Measurements from ENCODE around the gene ZNF618. TPM values are rescaled to one million over a fixed set of nuclear protein-coding genes. Genes with fewer than 3 reads are reported as not detected.

The ZNF618 gene
- total and polyA plus RNA-seq, 2 experiments from 2014 or later, result 12.1 to 22.1 TPM

DNA sequence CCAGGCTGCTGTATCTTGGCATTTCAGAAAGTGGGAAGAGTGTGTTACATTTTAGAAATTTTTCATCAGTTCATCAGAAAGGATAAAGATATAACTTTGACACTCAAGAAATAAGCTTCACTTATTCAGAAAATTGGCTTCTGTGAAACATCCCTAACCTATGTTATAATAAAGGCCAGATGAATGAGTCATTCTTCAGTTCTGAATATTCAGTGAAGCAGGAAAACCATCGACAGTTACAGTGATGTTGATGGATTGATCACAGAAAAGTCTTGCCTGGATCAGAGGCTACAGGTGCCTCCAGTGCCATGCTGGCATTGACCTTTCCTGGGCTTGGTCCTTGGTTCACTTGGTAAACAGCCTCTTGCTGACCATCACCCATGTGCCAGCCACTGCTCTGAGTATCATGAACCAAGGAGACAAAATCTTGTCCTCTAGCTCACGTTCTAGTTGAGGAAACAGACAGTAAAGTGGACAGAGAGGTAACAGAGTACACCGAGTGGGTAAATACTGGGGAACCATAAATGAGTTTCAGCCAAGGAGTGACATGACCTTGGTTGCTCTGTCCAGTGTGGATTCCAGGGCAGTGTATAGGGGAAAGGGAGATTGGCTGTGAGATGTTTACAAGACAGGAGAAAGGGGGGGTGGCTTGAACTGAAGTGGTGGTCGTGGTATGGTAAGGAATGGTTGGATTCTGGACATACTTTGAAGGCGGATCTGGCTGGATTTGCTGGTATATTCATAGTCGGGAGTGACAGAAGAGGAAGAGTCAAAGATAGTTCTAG lies 103.4 kb downstream of the ZNF618 start:
- H3K27ac Mint-ChIP-seq, result no peak overlapping the region
- H3K4me1 ChIP-seq (ENCODE audit: insufficient read depth), result no peaks in the 10 kb centered on the region
- H2AFZ ChIP-seq, result no peak overlapping the region
- no peaks in the 10 kb centered on the region for H3K27me3 Mint-ChIP-seq (ENCODE audit: insufficient read depth, low read depth, poor library complexity)
- no peaks in the 10 kb centered on the region for H3K27me3 ChIP-seq (ENCODE audit: insufficient read depth)
- H3K4me2 ChIP-seq, result no peak overlapping the region
- no peaks in the 10 kb centered on the region for H3K9me3 Mint-ChIP-seq
- H3K79me2 ChIP-seq (replicated peaks; ENCODE audit: insufficient read depth), result 0 out of 2 replicates have a peak, but pooled peaks cover 5% of the 10 kb centered on the region
- no peaks in the 10 kb centered on the region; the same call in 1 of the 2 replicates for H3K9me2 ChIP-seq (ENCODE audit: insufficient read depth)
- TF ChIP-seq CREB1 (CRISPR knock-in tag; IDR thresholded peaks at IDR 0.05; ENCODE audit: low read depth) (no peak), EZH2phosphoT487 (IDR thresholded peaks at IDR 0.05; ENCODE audit: unreplicated experiment) (no peak)
- TF ChIP-seq, protein P1, sequence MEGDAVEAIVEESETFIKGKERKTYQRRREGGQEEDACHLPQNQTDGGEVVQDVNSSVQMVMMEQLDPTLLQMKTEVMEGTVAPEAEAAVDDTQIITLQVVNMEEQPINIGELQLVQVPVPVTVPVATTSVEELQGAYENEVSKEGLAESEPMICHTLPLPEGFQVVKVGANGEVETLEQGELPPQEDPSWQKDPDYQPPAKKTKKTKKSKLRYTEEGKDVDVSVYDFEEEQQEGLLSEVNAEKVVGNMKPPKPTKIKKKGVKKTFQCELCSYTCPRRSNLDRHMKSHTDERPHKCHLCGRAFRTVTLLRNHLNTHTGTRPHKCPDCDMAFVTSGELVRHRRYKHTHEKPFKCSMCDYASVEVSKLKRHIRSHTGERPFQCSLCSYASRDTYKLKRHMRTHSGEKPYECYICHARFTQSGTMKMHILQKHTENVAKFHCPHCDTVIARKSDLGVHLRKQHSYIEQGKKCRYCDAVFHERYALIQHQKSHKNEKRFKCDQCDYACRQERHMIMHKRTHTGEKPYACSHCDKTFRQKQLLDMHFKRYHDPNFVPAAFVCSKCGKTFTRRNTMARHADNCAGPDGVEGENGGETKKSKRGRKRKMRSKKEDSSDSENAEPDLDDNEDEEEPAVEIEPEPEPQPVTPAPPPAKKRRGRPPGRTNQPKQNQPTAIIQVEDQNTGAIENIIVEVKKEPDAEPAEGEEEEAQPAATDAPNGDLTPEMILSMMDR (conservative IDR thresholded peaks at IDR 0.05; ENCODE audit: low read depth in 2 of 2), result no peak
- TF ChIP-seq, protein P2, sequence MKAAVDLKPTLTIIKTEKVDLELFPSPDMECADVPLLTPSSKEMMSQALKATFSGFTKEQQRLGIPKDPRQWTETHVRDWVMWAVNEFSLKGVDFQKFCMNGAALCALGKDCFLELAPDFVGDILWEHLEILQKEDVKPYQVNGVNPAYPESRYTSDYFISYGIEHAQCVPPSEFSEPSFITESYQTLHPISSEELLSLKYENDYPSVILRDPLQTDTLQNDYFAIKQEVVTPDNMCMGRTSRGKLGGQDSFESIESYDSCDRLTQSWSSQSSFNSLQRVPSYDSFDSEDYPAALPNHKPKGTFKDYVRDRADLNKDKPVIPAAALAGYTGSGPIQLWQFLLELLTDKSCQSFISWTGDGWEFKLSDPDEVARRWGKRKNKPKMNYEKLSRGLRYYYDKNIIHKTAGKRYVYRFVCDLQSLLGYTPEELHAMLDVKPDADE (IDR thresholded peaks at IDR 0.05), result no peak
- H3K4me3 Mint-ChIP-seq, result no peak overlapping the region
- DNase-seq (ENCODE audit: low spot score), result no peak
- peaks cover 6% of the 10 kb centered on the region for H4K20me1 ChIP-seq (replicated peaks; ENCODE audit: insufficient read depth)
- H3F3A ChIP-seq (replicated peaks; ENCODE audit: low read depth), result no peaks in the 10 kb centered on the region
- no peaks in the 10 kb centered on the region for H3K36me3 ChIP-seq (ENCODE audit: insufficient read depth)
- peaks cover 4% of the 10 kb centered on the region; the same call in 2 of the 3 replicates for H3K4me1 Mint-ChIP-seq
- H3K4me3 ChIP-seq, result no peak overlapping the region
- ATAC-seq, result no peak
- H3K27ac ChIP-seq (ENCODE audit: low read depth), result no peak overlapping the region
- no peaks in the 10 kb centered on the region; the same call in 2 of the 3 replicates for H3K36me3 Mint-ChIP-seq (ENCODE audit: low read depth)

DNA sequence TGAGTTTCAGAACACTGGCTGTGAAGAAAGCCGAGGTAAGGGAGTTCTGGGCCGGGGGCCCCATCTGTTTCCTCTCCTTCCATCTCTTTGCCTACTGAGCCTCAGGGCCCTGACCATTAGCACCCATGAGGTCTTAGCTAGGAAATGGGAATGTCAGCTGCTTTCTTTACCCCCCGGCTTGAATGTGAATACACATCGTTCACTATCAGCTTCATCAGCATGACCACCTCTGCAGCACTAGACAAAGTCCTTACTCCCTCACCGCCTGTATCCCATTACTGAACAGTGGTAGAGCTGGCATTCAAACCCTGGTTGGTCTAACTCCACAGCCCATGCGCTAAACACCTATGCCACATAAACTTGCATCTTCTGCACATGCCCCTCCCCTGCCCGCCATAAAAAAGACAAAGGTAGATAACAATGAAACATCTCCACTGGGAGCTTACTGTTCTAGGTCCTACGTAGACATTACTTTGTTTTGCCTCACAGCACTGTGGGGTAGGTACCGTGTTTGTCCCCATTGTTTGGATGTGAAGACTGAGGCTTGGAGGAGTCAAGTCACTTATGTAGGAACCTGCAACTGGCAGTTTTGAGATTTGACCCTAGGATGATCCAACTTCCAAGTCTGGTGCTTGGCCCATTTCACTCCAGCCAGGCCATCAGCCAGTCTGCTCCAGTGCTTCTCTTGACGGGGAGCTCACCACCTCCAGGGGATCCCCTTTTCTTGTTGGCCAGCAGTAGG lies 108.7 kb downstream of the ZNF618 start:
- Mint-ChIP-seq H3K4me3 (no peak overlapping the region), H3K27ac (no peak overlapping the region)
- TF ChIP-seq, protein P3, sequence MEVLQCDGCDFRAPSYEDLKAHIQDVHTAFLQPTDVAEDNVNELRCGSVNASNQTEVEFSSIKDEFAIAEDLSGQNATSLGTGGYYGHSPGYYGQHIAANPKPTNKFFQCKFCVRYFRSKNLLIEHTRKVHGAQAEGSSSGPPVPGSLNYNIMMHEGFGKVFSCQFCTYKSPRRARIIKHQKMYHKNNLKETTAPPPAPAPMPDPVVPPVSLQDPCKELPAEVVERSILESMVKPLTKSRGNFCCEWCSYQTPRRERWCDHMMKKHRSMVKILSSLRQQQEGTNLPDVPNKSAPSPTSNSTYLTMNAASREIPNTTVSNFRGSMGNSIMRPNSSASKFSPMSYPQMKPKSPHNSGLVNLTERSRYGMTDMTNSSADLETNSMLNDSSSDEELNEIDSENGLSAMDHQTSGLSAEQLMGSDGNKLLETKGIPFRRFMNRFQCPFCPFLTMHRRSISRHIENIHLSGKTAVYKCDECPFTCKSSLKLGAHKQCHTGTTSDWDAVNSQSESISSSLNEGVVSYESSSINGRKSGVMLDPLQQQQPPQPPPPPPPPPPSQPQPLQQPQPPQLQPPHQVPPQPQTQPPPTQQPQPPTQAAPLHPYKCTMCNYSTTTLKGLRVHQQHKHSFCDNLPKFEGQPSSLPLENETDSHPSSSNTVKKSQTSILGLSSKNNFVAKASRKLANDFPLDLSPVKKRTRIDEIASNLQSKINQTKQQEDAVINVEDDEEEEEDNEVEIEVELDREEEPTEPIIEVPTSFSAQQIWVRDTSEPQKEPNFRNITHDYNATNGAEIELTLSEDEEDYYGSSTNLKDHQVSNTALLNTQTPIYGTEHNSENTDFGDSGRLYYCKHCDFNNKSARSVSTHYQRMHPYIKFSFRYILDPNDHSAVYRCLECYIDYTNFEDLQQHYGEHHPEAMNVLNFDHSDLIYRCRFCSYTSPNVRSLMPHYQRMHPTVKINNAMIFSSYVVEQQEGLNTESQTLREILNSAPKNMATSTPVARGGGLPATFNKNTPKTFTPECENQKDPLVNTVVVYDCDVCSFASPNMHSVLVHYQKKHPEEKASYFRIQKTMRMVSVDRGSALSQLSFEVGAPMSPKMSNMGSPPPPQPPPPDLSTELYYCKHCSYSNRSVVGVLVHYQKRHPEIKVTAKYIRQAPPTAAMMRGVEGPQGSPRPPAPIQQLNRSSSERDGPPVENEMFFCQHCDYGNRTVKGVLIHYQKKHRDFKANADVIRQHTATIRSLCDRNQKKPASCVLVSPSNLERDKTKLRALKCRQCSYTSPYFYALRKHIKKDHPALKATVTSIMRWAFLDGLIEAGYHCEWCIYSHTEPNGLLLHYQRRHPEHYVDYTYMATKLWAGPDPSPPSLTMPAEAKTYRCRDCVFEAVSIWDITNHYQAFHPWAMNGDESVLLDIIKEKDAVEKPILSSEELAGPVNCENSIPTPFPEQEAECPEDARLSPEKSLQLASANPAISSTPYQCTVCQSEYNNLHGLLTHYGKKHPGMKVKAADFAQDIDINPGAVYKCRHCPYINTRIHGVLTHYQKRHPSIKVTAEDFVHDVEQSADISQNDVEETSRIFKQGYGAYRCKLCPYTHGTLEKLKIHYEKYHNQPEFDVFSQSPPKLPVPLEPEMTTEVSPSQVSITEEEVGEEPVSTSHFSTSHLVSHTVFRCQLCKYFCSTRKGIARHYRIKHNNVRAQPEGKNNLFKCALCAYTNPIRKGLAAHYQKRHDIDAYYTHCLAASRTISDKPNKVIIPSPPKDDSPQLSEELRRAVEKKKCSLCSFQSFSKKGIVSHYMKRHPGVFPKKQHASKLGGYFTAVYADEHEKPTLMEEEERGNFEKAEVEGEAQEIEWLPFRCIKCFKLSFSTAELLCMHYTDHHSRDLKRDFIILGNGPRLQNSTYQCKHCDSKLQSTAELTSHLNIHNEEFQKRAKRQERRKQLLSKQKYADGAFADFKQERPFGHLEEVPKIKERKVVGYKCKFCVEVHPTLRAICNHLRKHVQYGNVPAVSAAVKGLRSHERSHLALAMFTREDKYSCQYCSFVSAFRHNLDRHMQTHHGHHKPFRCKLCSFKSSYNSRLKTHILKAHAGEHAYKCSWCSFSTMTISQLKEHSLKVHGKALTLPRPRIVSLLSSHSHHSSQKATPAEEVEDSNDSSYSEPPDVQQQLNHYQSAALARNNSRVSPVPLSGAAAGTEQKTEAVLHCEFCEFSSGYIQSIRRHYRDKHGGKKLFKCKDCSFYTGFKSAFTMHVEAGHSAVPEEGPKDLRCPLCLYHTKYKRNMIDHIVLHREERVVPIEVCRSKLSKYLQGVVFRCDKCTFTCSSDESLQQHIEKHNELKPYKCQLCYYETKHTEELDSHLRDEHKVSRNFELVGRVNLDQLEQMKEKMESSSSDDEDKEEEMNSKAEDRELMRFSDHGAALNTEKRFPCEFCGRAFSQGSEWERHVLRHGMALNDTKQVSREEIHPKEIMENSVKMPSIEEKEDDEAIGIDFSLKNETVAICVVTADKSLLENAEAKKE (CRISPR knock-in tag; IDR thresholded peaks at IDR 0.05), result no peak
- TF ChIP-seq JUNB (IDR thresholded peaks at IDR 0.05; ENCODE audit: unreplicated experiment), result no peak
- no peak for TF ChIP-seq ZNF114 (CRISPR knock-in tag; IDR thresholded peaks at IDR 0.05)
- TF ChIP-seq POLR2AphosphoS5 (IDR thresholded peaks at IDR 0.05; ENCODE audit: low read depth), result no peak
- TF ChIP-seq STAT1 (IDR thresholded peaks at IDR 0.05; ENCODE audit: unreplicated experiment), result no peak
- no peak for TF ChIP-seq CREB1 (CRISPR knock-in tag; IDR thresholded peaks at IDR 0.05; ENCODE audit: low read depth)
- TF ChIP-seq NANOG (IDR thresholded peaks at IDR 0.05; ENCODE audit: borderline replicate concordance), result no peak
- no peak for TF ChIP-seq EZH2phosphoT487 (IDR thresholded peaks at IDR 0.05; ENCODE audit: unreplicated experiment)

More for the DNA sequence above, 108.7 kb downstream of the ZNF618 start:
- DNase-seq (ENCODE audit: low spot score) (no peak), ATAC-seq (no peak)
- Histone ChIP-seq H3K9me2 (ENCODE audit: insufficient read depth) (no peaks in the 10 kb centered on the region; the same call in 1 of the 2 replicates), H3K27me3 (ENCODE audit: insufficient read depth) (no peaks in the 10 kb centered on the region), H2AFZ (no peak overlapping the region), H3K36me3 (ENCODE audit: insufficient read depth) (no peaks in the 10 kb centered on the region), H3K27ac (ENCODE audit: low read depth) (no peak overlapping the region), H3K4me1 (ENCODE audit: insufficient read depth) (no peaks in the 10 kb centered on the region), H4K20me1 (replicated peaks; ENCODE audit: insufficient read depth) (no peaks in the 10 kb centered on the region; the same call in none of the 2 replicates), H3F3A (replicated peaks; ENCODE audit: low read depth) (no peaks in the 10 kb centered on the region), H3K79me2 (replicated peaks; ENCODE audit: insufficient read depth) (no peaks in the 10 kb centered on the region), H3K4me2 (no peak overlapping the region), H3K4me3 (no peak overlapping the region)
- Mint-ChIP-seq H3K27me3 (ENCODE audit: insufficient read depth, low read depth, poor library complexity) (peaks cover 13% of the 10 kb centered on the region), H3K4me1 (peaks cover 4% of the 10 kb centered on the region; the same call in 2 of the 3 replicates), H3K9me3 (no peaks in the 10 kb centered on the region; the same call in 2 of the 3 replicates), H3K36me3 (ENCODE audit: low read depth) (peaks cover 11% of the 10 kb centered on the region)
